Left lung (tissue), 8 donors: ENCODE results near the gene SSX1. TPM values are rescaled to one million over a fixed set of nuclear protein-coding genes. Genes with fewer than 3 reads are reported as not detected.

Experiments
- polyA plus RNA-seq, 6 donors: library from polyadenylated mRNA; unstranded; fragments of 120-200 nt; gene quantifications; one replicate each; pipeline ENCODE4 v1.2.1, GENCODE V29; 2013; ENCODE audit not compliant: insufficient read length in 6 of 6
- total RNA-seq, 2 donors: library from RNA; stranded (reverse); fragmentation: NEBNext Ultra II Directional; extraction: Animal tissue kit (Norgen Biotek cat#: 25700); gene quantifications; one replicate each; pipeline ENCODE4 v1.2.1, GENCODE V29; 2021
- donor health status: DM: no; HTN: yes; CAD: no.
- donor health status: DM: no; HTN: no; CAD: no.

SSX1 gene
- total and polyA plus RNA-seq, 8 donors, result not detected

Other genes starting within 250 kb of the SSX1 start
- gene SPACA5, start 248.4 kb upstream of the SSX1 start, total RNA-seq, result not detected
- gene SPACA5, start 248.4 kb upstream of the SSX1 start, polyA plus RNA-seq, result under 1 TPM in 5 of 6 donors, not detected in 1; 0.34 to 0.49 (median 0.41) TPM
- 1 to 10 TPM; 3.0 to 4.3 TPM for gene ZNF630, start 183.8 kb upstream of the SSX1 start, total RNA-seq
- gene ZNF630, start 183.8 kb upstream of the SSX1 start, polyA plus RNA-seq, result 1 to 10 TPM; 2.2 to 6.0 (median 4.3) TPM
- not detected for gene SPACA5B, start 124.8 kb upstream of the SSX1 start, total RNA-seq
- under 1 TPM in 1 of 6 donors, not detected in 5; 0.35 TPM for gene SPACA5B, start 124.8 kb upstream of the SSX1 start, polyA plus RNA-seq
- gene SSX5, start 58.6 kb upstream of the SSX1 start, total RNA-seq, result not detected
- not detected for gene SSX5, start 58.6 kb upstream of the SSX1 start, polyA plus RNA-seq
- not detected for gene SSX3, start 101.3 kb downstream of the SSX1 start, total RNA-seq
- not detected for gene SSX3, start 101.3 kb downstream of the SSX1 start, polyA plus RNA-seq
- not detected for gene SSX4, start 128.1 kb downstream of the SSX1 start, total RNA-seq
- gene SSX4, start 128.1 kb downstream of the SSX1 start, polyA plus RNA-seq, result not detected
- not detected for gene SSX4B, start 156.6 kb downstream of the SSX1 start, total RNA-seq
- gene SSX4B, start 156.6 kb downstream of the SSX1 start, polyA plus RNA-seq, result not detected
- gene SLC38A5, start 214.9 kb downstream of the SSX1 start, total RNA-seq, result 10 to 100 TPM; 21.2 to 70.7 TPM
- gene SLC38A5, start 214.9 kb downstream of the SSX1 start, polyA plus RNA-seq, result 10 to 100 TPM; 33.5 to 68.9 (median 38.6) TPM
- gene FTSJ1, start 220.8 kb downstream of the SSX1 start, total RNA-seq, result 10 to 100 TPM; 33.7 to 46.6 TPM
- 10 to 100 TPM; 36.0 to 46.3 (median 38.8) TPM for gene FTSJ1, start 220.8 kb downstream of the SSX1 start, polyA plus RNA-seq